Measurements from ENCODE around the gene ZNF341.

GRCh38 chr20:33686100-33686983, 45.5 kb upstream of the ZNF341 start, which contains the start of gene E2F1:
- TF ChIP-seq CTCF (IDR thresholded peaks at IDR 0.05) (peak; percentile 26 to 41 (median 34)), POLR2A (IDR thresholded peaks at IDR 0.05) (no peak), POLR2AphosphoS5 (IDR thresholded peaks at IDR 0.05; ENCODE audit: insufficient read depth in 1 of 2, low read depth in 1 of 2) (peak in 1 of 2 donors; percentile 42)
